GM06990 (cell line): ENCODE data around the gene CCDC57.

Experiments used
- DNase-seq: peaks from one replicate; pipeline ENCODE4 v3.0.0-alpha.2; 2011; ENCODE audit not compliant: insufficient read length; ENCODE audit errors: extremely low read depth
- H3K27me3 ChIP-seq: replicated peaks from 2 replicates; pipeline ENCODE4 v1.6.0; 2011; ENCODE audit warnings: low read length; ENCODE audit not compliant: control insufficient read depth, insufficient read depth
- H3K36me3 ChIP-seq: 2 replicates; pipeline ENCODE4 v1.5.1; 2011; ENCODE audit warnings: low read length; ENCODE audit not compliant: control insufficient read depth, insufficient read depth
- H3K4me3 ChIP-seq: replicated peaks from 2 replicates; pipeline ENCODE4 v1.5.1; 2011; ENCODE audit warnings: low read depth, mild to moderate bottlenecking, control low read depth, low read length
- CTCF ChIP-seq: IDR thresholded peaks from 2 replicates; pipeline ENCODE4 v1.5.1; 2011; ENCODE audit warnings: low read length, control low read depth, mild to moderate bottlenecking, inconsistent platforms; ENCODE audit not compliant: insufficient read depth, poor library complexity, severe bottlenecking

Gene CCDC57

GRCh38 chr17:82063424-82064415 is 148.9 kb downstream of the CCDC57 start:
- TF ChIP-seq CTCF: no peak
- H3K27me3 ChIP-seq: no peaks in the 10 kb centered on the region
- DNase-seq: peak; percentile 6
- peaks cover 29% of the 10 kb centered on the region for H3K36me3 ChIP-seq
- peak overlapping the region; percentile 93; the same call in 1 of the 2 replicates for H3K4me3 ChIP-seq

- Histone ChIP-seq H3K36me3 (peaks cover 32% of the 10 kb centered on the region), H3K27me3 (no peaks in the 10 kb centered on the region), H3K4me3 (no peak overlapping the region)
- no peak for DNase-seq
- TF ChIP-seq CTCF: no peak
These were observed 149.7 kb downstream of the CCDC57 start for GRCh38 chr17:82062984-82063368.

GRCh38 chr17:82062076-82062983 is 150.3 kb downstream of the CCDC57 start:
- DNase-seq: peak; percentile 9
- Histone ChIP-seq H3K27me3 (no peaks in the 10 kb centered on the region), H3K4me3 (no peak overlapping the region), H3K36me3 (peaks cover 33% of the 10 kb centered on the region)
- no peak for TF ChIP-seq CTCF

GRCh38 chr17:82061047-82061925 is 151.4 kb downstream of the CCDC57 start:
- peak; percentile 13 for DNase-seq
- Histone ChIP-seq H3K27me3 (no peaks in the 10 kb centered on the region), H3K4me3 (no peak overlapping the region), H3K36me3 (peaks cover 41% of the 10 kb centered on the region)
- TF ChIP-seq CTCF: no peak

GRCh38 chr17:82060614-82061013 is 152.0 kb downstream of the CCDC57 start:
- TF ChIP-seq CTCF: no peak
- peak; percentile 9 for DNase-seq
- no peaks in the 10 kb centered on the region for H3K27me3 ChIP-seq
- no peak overlapping the region for H3K4me3 ChIP-seq
- peaks cover 45% of the 10 kb centered on the region for H3K36me3 ChIP-seq
